Measurements from ENCODE around the gene PNPO.
"Not testable (repeated sequence)": the region's sequence is repeated elsewhere in the genome, so short reads cannot be mapped to it uniquely, and the experiment has no call there.

Gene PNPO

GRCh38 chr17:47927821-47928400 is 13.5 kb upstream of the PNPO start:
- H3K4me3 ChIP-seq (ENCODE audit: low read depth, low read length) = no peak overlapping the region
- no peak for DNase-seq (ENCODE audit: low read depth)
- no peak for TF ChIP-seq CTCF (IDR thresholded peaks at IDR 0.05; ENCODE audit: low read depth, low read length, missing control alignments)
- in situ Hi-C loops (cut with HindIII; ENCODE audit: low sequenced_read_pairs) = no loop called here

- H3K4me3 ChIP-seq (ENCODE audit: low read depth, low read length) = no peak overlapping the region
- DNase-seq (ENCODE audit: low read depth) = no peak
- no peak for TF ChIP-seq CTCF (IDR thresholded peaks at IDR 0.05; ENCODE audit: low read depth, low read length, missing control alignments)
- in situ Hi-C loops (cut with HindIII; ENCODE audit: low sequenced_read_pairs) = no loop called here
Measured at GRCh38 chr17:47928415-47928814, 13.0 kb upstream of the PNPO start.

- DNase-seq (ENCODE audit: low read depth) = no peak
- no peak overlapping the region for H3K4me3 ChIP-seq (ENCODE audit: low read depth, low read length)
- in situ Hi-C loops (cut with HindIII; ENCODE audit: low sequenced_read_pairs) = no loop called here
- TF ChIP-seq CTCF (IDR thresholded peaks at IDR 0.05; ENCODE audit: low read depth, low read length, missing control alignments) = no peak
Measured at GRCh38 chr17:47929218-47930000, 12.0 kb upstream of the PNPO start.

GRCh38 chr17:47931848-47932247 is 9.5 kb upstream of the PNPO start:
- no peak overlapping the region for H3K4me3 ChIP-seq (ENCODE audit: low read depth, low read length)
- TF ChIP-seq CTCF (IDR thresholded peaks at IDR 0.05; ENCODE audit: low read depth, low read length, missing control alignments) = no peak
- no peak for DNase-seq (ENCODE audit: low read depth)
- in situ Hi-C loops (cut with HindIII; ENCODE audit: low sequenced_read_pairs) = no loop called here

GRCh38 chr17:47934856-47935255 is 6.5 kb upstream of the PNPO start:
- in situ Hi-C loops (cut with HindIII; ENCODE audit: low sequenced_read_pairs) = no loop called here
- no peak for DNase-seq (ENCODE audit: low read depth)
- TF ChIP-seq CTCF (IDR thresholded peaks at IDR 0.05; ENCODE audit: low read depth, low read length, missing control alignments) = no peak
- no peak overlapping the region for H3K4me3 ChIP-seq (ENCODE audit: low read depth, low read length)

- H3K4me3 ChIP-seq (ENCODE audit: low read depth, low read length); in situ Hi-C loops (cut with HindIII; ENCODE audit: low sequenced_read_pairs); DNase-seq (ENCODE audit: low read depth): not testable (repeated sequence)
Measured at GRCh38 chr17:47935468-47935867, 5.9 kb upstream of the PNPO start.

- peak; percentile 23 for DNase-seq (ENCODE audit: low read depth)
- in situ Hi-C loops (cut with HindIII; ENCODE audit: low sequenced_read_pairs) = no loop called here
- no peak for TF ChIP-seq CTCF (IDR thresholded peaks at IDR 0.05; ENCODE audit: low read depth, low read length, missing control alignments)
- H3K4me3 ChIP-seq (ENCODE audit: low read depth, low read length) = no peak overlapping the region
Measured at GRCh38 chr17:47935961-47936360, 5.4 kb upstream of the PNPO start.

Data from astrocyte of the cerebellum (primary cell).